Trophoblast cell (in vitro differentiated cells and primary cell): ENCODE measurements around the gene ANKRD13B.

Source experiments
- DNase-seq, 2 donors: peaks; one replicate each; pipeline ENCODE4 v3.0.0-alpha.2; 2016
- H2AFZ ChIP-seq: 2 replicates; pipeline ENCODE4 v1.6.1; 2013; ENCODE audit warnings: low read length, moderate library complexity, mild to moderate bottlenecking; ENCODE audit not compliant: insufficient read depth, poor library complexity
- H2AK5ac ChIP-seq: 2 replicates; pipeline ENCODE4 v1.6.1; 2013; ENCODE audit warnings: mild to moderate bottlenecking, low read length
- H2BK120ac ChIP-seq: 2 replicates; pipeline ENCODE4 v1.6.1; 2013; ENCODE audit warnings: low read length, mild to moderate bottlenecking, moderate library complexity; ENCODE audit not compliant: insufficient read depth, poor library complexity
- H2BK12ac ChIP-seq: 2 replicates; pipeline ENCODE4 v1.6.1; 2013; ENCODE audit warnings: mild to moderate bottlenecking, low read length, moderate library complexity
- H2BK5ac ChIP-seq: 2 replicates; pipeline ENCODE4 v1.6.1; 2013; ENCODE audit warnings: low read length, low read depth, moderate library complexity, mild to moderate bottlenecking; ENCODE audit not compliant: poor library complexity
- H3K14ac ChIP-seq: 2 replicates; pipeline ENCODE4 v1.6.1; 2013; ENCODE audit warnings: mild to moderate bottlenecking, low read length
- H3K18ac ChIP-seq: 2 replicates; pipeline ENCODE4 v1.6.1; 2013; ENCODE audit warnings: mild to moderate bottlenecking, low read length
- H3K23ac ChIP-seq: 2 replicates; pipeline ENCODE4 v1.6.1; 2013; ENCODE audit warnings: low read length
- H3K27ac ChIP-seq: 2 replicates; pipeline ENCODE4 v1.5.1; 2013; ENCODE audit warnings: low read depth, mild to moderate bottlenecking, inconsistent platforms, low read length, moderate library complexity
- H3K27me3 ChIP-seq: 2 replicates; pipeline ENCODE4 v1.6.1; 2013; ENCODE audit warnings: inconsistent platforms, mild to moderate bottlenecking, low read length, moderate library complexity; ENCODE audit not compliant: insufficient read depth
- H3K36me3 ChIP-seq, 2 experiments: 1 replicate in 1 of 2; 2 replicates in 1 of 2; pipeline ENCODE4 v1.6.1; 2013; ENCODE audit warnings: low read length in 2 of 2, mild to moderate bottlenecking in 2 of 2, moderate library complexity in 1 of 2; ENCODE audit not compliant: insufficient read depth in 2 of 2, control insufficient read depth in 1 of 2
- H3K4ac ChIP-seq: 2 replicates; pipeline ENCODE4 v1.6.1; 2013; ENCODE audit warnings: low read depth, mild to moderate bottlenecking, low read length, moderate library complexity
- H3K4me1 ChIP-seq, 2 experiments: 1 replicate in 1 of 2; 2 replicates in 1 of 2; pipeline ENCODE4 v1.6.1; 2013; ENCODE audit warnings: low read length in 2 of 2, mild to moderate bottlenecking in 2 of 2, moderate library complexity in 1 of 2; ENCODE audit not compliant: insufficient read depth in 2 of 2, control insufficient read depth in 1 of 2
- H3K4me2 ChIP-seq: 2 replicates; pipeline ENCODE4 v1.6.1; 2013; ENCODE audit warnings: inconsistent platforms, mild to moderate bottlenecking, low read length, moderate library complexity
- H3K4me3 ChIP-seq: 2 replicates; pipeline ENCODE4 v1.5.1; 2013; ENCODE audit warnings: mild to moderate bottlenecking, low read depth, low read length, inconsistent platforms
- H3K79me1 ChIP-seq: one replicate; pipeline ENCODE4 v1.6.1; 2013; ENCODE audit warnings: low read length
- H3K79me2 ChIP-seq: 2 replicates; pipeline ENCODE4 v1.6.1; 2013; ENCODE audit warnings: low read length, mild to moderate bottlenecking; ENCODE audit not compliant: control insufficient read depth, insufficient read depth, poor library complexity
- H3K9ac ChIP-seq: 2 replicates; pipeline ENCODE4 v1.6.1; 2013; ENCODE audit warnings: mild to moderate bottlenecking, low read length
- H3K9me3 ChIP-seq: 2 replicates; pipeline ENCODE4 v1.6.1; 2013; ENCODE audit warnings: low read depth, mild to moderate bottlenecking, control low read depth, inconsistent platforms, low read length; ENCODE audit not compliant: insufficient read depth
- H4K12ac ChIP-seq: 2 replicates; pipeline ENCODE4 v1.6.1; 2013; ENCODE audit warnings: low read depth, mild to moderate bottlenecking, low read length, moderate library complexity
- H4K8ac ChIP-seq: 2 replicates; pipeline ENCODE4 v1.6.1; 2013; ENCODE audit warnings: low read depth, mild to moderate bottlenecking, low read length, moderate library complexity
- H4K91ac ChIP-seq: one replicate; pipeline ENCODE4 v1.6.1; 2013; ENCODE audit warnings: low read depth, mild to moderate bottlenecking, low read length, moderate library complexity
- WGBS: extraction: QIAGEN DNeasy Blood & Tissue Kit; methylation state at CpG from one replicate; pipeline ENCODE4 v1.1.7; 2013; ENCODE audit warnings: missing lambda C conversion rate; ENCODE audit not compliant: insufficient read length, insufficient coverage; ENCODE audit errors: extremely low coverage; 5-methylcytosine and 5-hydroxymethylcytosine counted together

The ANKRD13B gene

DNA sequence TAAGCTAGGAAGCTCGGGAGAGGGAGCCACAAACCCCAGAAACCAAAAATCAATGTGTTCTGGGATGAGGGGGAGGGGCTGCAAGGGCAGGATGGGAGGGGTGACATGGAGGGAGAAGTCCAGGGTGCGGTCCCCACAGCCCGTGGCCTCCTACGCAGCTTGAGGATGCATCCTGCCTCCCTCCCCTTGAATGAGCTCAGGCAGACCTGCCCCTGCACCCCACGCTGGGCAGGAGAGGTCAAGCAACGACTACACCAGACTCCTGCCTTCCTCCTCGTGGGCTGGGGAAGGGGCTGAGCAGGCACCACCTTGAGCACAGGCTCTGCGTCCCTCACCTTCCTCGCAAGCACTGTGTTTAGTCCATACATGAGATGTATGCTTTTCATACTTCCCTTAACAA, 3.9 kb downstream of the ANKRD13B start:
- no peak overlapping the region for H4K91ac ChIP-seq
- H3K79me1 ChIP-seq = no peaks in the 10 kb centered on the region
- H4K12ac ChIP-seq = no peak overlapping the region
- DNase-seq = no peak
- H3K18ac ChIP-seq = no peak overlapping the region
- no peak overlapping the region for H2BK120ac ChIP-seq
- H3K4me2 ChIP-seq = no peak overlapping the region
- no peak overlapping the region for H2AFZ ChIP-seq
- no peak overlapping the region for H2BK12ac ChIP-seq
- no peak overlapping the region for H3K27ac ChIP-seq
- H3K79me2 ChIP-seq = no peaks in the 10 kb centered on the region
- H3K14ac ChIP-seq = no peak overlapping the region
- peaks cover 13% of the 10 kb centered on the region in 2 experiments for H3K4me1 ChIP-seq
- no peak overlapping the region for H3K23ac ChIP-seq
- whole genome bisulfite sequencing = no CpG with 5 or more reads among the region's 9 CpGs
- no peaks in the 10 kb centered on the region for H3K36me3 ChIP-seq
- no peak overlapping the region for H4K8ac ChIP-seq
- no peak overlapping the region for H3K9ac ChIP-seq
- H3K9me3 ChIP-seq = no peaks in the 10 kb centered on the region
- no peak overlapping the region for H3K4ac ChIP-seq
- no peak overlapping the region for H2AK5ac ChIP-seq
- no peak overlapping the region for H2BK5ac ChIP-seq
- peaks cover 9% of the 10 kb centered on the region for H3K27me3 ChIP-seq
- H3K4me3 ChIP-seq = no peak overlapping the region

DNA sequence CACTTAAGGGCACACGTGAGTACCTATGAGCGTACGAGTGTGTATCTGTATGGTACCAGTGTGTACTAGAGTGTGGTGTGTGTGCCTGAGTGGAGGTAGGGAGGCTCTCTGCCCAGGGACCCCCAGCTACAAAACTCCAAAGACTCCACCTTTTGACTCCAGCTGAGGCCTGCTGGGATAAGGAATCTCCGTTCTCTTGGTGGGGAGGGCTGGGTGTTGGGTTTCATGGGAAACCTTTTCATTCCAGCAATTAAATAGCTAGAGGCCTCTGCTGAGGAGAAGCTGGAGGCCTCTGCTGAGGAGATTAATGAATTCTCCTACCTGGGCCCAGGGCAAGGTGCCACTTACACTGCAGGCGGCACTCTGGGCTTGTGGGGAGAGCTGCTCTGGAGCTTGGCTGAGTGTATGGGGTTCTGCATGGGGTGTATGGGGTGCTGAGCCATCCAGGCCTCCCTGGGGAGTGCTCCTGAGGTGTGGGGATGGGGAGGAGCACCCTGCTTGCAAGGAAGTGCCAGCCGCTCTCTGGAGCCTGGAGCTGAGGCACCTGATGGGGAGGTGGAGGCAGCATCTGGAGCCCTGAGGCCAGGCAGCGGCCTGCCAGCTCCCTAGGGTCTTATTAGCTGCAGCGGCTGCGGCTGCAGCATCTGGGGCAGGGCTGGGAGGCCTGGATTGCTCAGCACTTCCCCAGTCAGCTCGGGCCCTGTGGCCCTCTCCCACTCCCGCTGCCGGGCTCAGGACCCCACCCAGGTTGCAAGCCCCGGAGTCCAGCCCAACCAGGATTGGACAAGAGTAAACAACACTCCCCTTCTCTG, 4.6 kb downstream of the ANKRD13B start:
- Histone ChIP-seq H3K27me3 (peaks cover 9% of the 10 kb centered on the region), H3K14ac (no peak overlapping the region), H2AFZ (no peak overlapping the region), H3K79me1 (no peaks in the 10 kb centered on the region), H2AK5ac (no peak overlapping the region), H4K8ac (no peak overlapping the region), H3K18ac (no peak overlapping the region), H3K4me2 (no peak overlapping the region), H3K4me3 (no peak overlapping the region), H3K9me3 (no peaks in the 10 kb centered on the region), H3K79me2 (no peaks in the 10 kb centered on the region), H2BK5ac (no peak overlapping the region), H3K4ac (no peak overlapping the region), H2BK12ac (no peak overlapping the region), H3K23ac (no peak overlapping the region), H4K12ac (no peak overlapping the region), H3K4me1 (peaks cover 6 to 8% of the 10 kb centered on the region in 2 experiments), H3K9ac (no peak overlapping the region), H2BK120ac (no peak overlapping the region), H3K27ac (no peak overlapping the region), H3K36me3 (no peaks in the 10 kb centered on the region), H4K91ac (no peak overlapping the region)
- no CpG with 5 or more reads among the region's 13 CpGs for WGBS
- DNase-seq = no peak

DNA sequence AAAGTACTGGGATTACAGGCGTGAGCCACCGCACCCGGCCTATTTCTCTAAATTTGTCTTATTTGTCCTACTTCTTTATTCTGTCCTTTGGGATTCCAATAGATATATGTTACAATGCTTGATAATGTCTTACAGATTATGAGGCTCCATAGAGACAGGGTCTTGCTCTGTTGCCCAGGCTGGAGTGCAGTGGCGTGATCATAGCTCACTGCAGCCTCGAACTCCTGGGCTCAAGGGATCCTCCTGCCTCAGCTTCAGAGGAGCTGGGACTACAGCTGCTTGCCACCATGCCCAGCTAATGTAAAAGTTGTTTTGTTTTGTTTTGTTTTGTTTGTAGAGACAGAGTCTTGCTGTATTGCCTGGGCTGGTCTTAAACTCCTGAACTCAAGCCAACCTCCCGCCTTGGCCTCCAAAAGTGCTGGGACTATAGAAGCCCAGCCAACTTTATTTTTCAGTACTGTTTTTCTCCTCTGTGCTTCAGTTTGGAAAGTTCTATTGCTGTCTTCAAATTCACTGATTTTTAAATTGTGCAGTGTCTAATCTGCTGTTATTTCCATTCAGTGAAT, 10.3 kb downstream of the ANKRD13B start:
- no peak overlapping the region for H3K27ac ChIP-seq
- H3K79me1 ChIP-seq = no peaks in the 10 kb centered on the region
- H3K18ac ChIP-seq = no peak overlapping the region
- no peak for DNase-seq
- H3K14ac ChIP-seq = no peak overlapping the region
- no peak overlapping the region for H4K12ac ChIP-seq
- H2BK5ac ChIP-seq = no peak overlapping the region
- H3K27me3 ChIP-seq = no peaks in the 10 kb centered on the region
- H2AFZ ChIP-seq = no peak overlapping the region
- no peak overlapping the region for H3K9ac ChIP-seq
- H3K79me2 ChIP-seq = no peaks in the 10 kb centered on the region
- H3K23ac ChIP-seq = no peak overlapping the region
- no peak overlapping the region for H4K91ac ChIP-seq
- H2BK120ac ChIP-seq = no peak overlapping the region
- no peak overlapping the region for H4K8ac ChIP-seq
- H3K9me3 ChIP-seq = no peaks in the 10 kb centered on the region
- H2BK12ac ChIP-seq = no peak overlapping the region
- no peak overlapping the region for H2AK5ac ChIP-seq
- H3K4ac ChIP-seq = no peak overlapping the region
- H3K4me1 ChIP-seq = no peaks in the 10 kb centered on the region
- H3K4me2 ChIP-seq = no peak overlapping the region
- H3K4me3 ChIP-seq = no peak overlapping the region
- no CpG with 5 or more reads among the region's 6 CpGs for WGBS
- no peaks in the 10 kb centered on the region for H3K36me3 ChIP-seq

DNA sequence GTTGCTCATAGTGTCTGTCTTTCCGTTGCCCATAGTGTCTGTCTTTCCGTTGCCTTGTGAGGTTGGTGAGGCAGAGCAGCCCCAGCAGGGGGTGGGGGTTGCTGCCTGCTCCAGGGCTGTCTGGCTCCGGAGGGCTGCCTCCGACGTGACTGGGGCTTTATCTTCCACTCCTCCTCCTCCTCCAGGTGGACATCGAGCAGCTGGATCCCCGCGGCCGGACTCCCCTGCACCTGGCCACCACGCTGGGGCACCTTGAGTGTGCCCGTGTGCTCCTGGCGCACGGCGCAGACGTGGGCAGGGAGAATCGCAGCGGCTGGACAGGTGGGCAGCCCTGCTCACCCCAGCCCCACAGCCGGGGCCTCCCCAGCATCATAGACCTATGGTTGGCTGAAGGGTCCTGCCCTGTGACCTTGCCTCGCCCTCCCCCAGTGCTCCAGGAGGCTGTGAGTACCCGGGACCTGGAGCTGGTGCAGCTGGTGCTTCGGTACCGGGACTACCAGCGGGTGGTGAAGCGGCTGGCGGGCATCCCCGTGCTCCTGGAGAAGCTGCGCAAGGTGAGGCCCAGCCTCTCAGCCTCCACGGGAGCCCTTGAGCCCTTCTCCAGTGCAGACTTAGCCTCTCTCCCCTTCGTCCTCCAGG, 14.7 kb downstream of the ANKRD13B start:
- H3K36me3 ChIP-seq = no peaks in the 10 kb centered on the region
- H4K91ac ChIP-seq = no peak overlapping the region
- H3K18ac ChIP-seq = no peak overlapping the region
- no peak overlapping the region for H3K4me2 ChIP-seq
- H3K79me1 ChIP-seq = no peaks in the 10 kb centered on the region
- no peaks in the 10 kb centered on the region for H3K27me3 ChIP-seq
- H3K9me3 ChIP-seq = peaks cover 7% of the 10 kb centered on the region
- no peak for DNase-seq
- H3K4ac ChIP-seq = no peak overlapping the region
- no peak overlapping the region for H3K14ac ChIP-seq
- H4K8ac ChIP-seq = no peak overlapping the region
- no peak overlapping the region for H2BK12ac ChIP-seq
- H2BK5ac ChIP-seq = no peak overlapping the region
- WGBS = no CpG with 5 or more reads among the region's 29 CpGs
- no peaks in the 10 kb centered on the region for H3K79me2 ChIP-seq
- H3K27ac ChIP-seq = no peak overlapping the region
- H3K23ac ChIP-seq = no peak overlapping the region
- no peaks in the 10 kb centered on the region for H3K4me1 ChIP-seq
- no peak overlapping the region for H2BK120ac ChIP-seq
- no peak overlapping the region for H4K12ac ChIP-seq
- no peak overlapping the region for H3K9ac ChIP-seq
- no peak overlapping the region for H2AFZ ChIP-seq
- no peak overlapping the region for H3K4me3 ChIP-seq
- H2AK5ac ChIP-seq = no peak overlapping the region
